ENCODE results near the gene PPP1R1B. TPM values are rescaled to one million over a fixed set of nuclear protein-coding genes. Genes with fewer than 3 reads are reported as not detected.

PPP1R1B gene
- total RNA-seq, 1 experiment from 2014 or later, result not detected

DNA sequence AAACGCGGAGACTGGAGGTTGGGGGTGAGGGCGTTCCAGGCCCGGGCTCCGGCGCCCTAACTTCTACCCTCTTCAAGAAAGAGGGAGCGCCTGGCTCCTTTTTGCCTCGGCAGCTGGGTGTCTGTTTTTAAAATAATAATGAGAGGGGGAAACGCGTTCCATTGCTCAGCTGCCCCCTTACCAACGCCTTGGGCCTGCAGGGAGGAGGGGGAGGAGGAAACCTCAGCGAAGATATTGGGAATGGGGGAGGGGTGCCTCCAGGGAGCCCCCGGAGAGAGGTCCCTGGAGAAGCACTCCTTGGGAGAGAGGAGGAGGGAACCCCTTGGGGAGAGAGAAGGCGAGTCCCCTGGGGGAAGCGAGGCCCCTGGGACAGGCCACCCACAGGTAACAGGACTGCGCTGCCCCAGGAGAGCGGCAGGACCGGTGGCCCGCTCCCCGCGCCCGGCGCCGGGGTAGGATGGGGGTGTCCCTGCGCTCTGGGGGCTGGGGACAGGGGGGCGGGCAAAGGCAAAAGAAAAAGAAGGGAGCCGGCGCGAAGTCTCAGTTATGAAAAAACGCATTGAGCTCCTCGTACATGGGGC is 21.8 kb upstream of the PPP1R1B start:
- Mint-ChIP-seq H3K4me1 (ENCODE audit: low read depth, unreplicated experiment) (no peaks in the 10 kb centered on the region), H3K27ac (ENCODE audit: unreplicated experiment) (no peak overlapping the region), H3K9me3 (ENCODE audit: unreplicated experiment) (no peaks in the 10 kb centered on the region), H3K27me3 (ENCODE audit: insufficient read depth, unreplicated experiment) (peaks cover 48% of the 10 kb centered on the region), H3K4me3 (ENCODE audit: unreplicated experiment) (peak overlapping the region; percentile 29), H3K36me3 (ENCODE audit: insufficient read depth, unreplicated experiment) (no peaks in the 10 kb centered on the region)
- intact Hi-C loops (cut with micrococcal nuclease; ENCODE audit: unreplicated experiment), result no loop called here
- BruUV-seq (replicated peaks), result no TSS peak
- no peaks in the 10 kb centered on the region for H3K36me3 ChIP-seq (ENCODE audit: control insufficient read depth, insufficient read depth, low read length)
- H3K9me3 ChIP-seq, result no peaks in the 10 kb centered on the region
- CTCF ChIA-PET, result interaction anchor here (0.5 to 4.0 kb wide), 2 partner anchors 17 to 398 kb away, joined by 3 to 14 read pairs; no protein-coding TSS in a partner anchor
- POLR2A ChIA-PET, result no interaction called here
- H3K4me3 ChIP-seq (ENCODE audit: low read depth, low read length), result no peak overlapping the region
- H3K4me1 ChIP-seq, result peaks cover 14% of the 10 kb centered on the region; the same call in 1 of the 2 replicates
- no peak for DNase-seq
- H3K27me3 ChIP-seq (replicated peaks; ENCODE audit: control insufficient read depth, insufficient read depth, low read length), result peaks cover 8% of the 10 kb centered on the region
- no peak for TF ChIP-seq CTCF (IDR thresholded peaks at IDR 0.05; ENCODE audit: insufficient read depth in 1 of 2, low read depth in 1 of 2, low read length in 1 of 2, severe bottlenecking in 1 of 2, unreplicated experiment in 1 of 2)

DNA sequence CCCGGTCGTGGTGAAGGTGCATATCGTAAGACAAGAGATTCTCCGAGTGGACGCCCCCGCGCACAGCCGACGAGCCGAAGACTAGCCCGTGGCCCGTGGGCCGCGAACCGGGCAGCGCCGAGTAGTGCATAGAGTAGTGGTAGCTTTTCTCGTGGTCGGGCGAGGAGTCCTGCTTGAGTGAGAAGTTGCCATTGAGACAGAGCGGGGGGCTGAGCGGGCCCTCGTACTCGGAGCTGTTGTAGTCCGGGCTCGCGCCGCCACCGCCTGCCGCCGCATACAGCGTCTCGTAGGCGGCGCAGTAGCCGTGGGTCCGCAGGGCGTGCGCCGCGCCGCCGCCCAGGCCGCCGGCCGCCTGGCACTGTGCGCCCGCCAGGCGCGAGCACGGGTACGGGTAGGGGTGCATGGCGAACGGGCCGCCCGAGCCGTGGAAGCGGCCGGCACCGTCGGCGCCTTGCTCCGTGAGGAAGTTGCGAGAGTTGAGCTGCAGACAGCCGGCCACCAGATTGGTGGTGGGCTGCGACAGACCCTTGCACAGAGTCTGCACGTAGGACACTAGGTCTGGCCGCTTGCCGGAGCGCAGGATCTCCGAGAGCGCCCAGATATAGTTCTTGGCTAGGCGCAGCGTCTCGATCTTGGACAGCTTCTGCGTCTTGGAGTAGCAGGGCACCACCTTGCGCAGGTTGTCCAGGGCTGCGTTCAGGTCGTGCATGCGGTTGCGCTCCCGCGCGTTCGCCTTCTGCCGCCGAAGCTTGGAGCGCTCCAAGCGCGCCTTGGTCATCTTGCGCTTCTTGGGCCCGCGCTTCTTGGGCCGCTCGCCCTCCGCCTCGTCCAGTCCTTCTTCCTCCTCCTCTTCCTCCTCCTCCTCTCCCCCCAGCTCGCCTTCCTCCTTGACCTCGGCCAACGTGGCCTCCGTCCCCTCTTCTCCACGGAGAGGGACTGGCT is 21.0 kb upstream of the PPP1R1B start:
- CTCF ChIA-PET, result interaction anchor here (4.0 kb wide), 1 partner anchor 16 kb away, joined by 14 read pairs; no protein-coding TSS in a partner anchor
- H3K27me3 ChIP-seq (replicated peaks; ENCODE audit: control insufficient read depth, insufficient read depth, low read length), result peaks cover 5% of the 10 kb centered on the region
- no peak for DNase-seq

More for the DNA sequence above, 21.0 kb upstream of the PPP1R1B start:
- Mint-ChIP-seq H3K4me1 (ENCODE audit: low read depth, unreplicated experiment) (no peaks in the 10 kb centered on the region), H3K36me3 (ENCODE audit: insufficient read depth, unreplicated experiment) (no peaks in the 10 kb centered on the region), H3K27ac (ENCODE audit: unreplicated experiment) (no peak overlapping the region), H3K27me3 (ENCODE audit: insufficient read depth, unreplicated experiment) (peaks cover 43% of the 10 kb centered on the region), H3K4me3 (ENCODE audit: unreplicated experiment) (peak overlapping the region; percentile 31), H3K9me3 (ENCODE audit: unreplicated experiment) (no peaks in the 10 kb centered on the region)
- POLR2A ChIA-PET, result no interaction called here
- Histone ChIP-seq H3K9me3 (no peaks in the 10 kb centered on the region), H3K36me3 (ENCODE audit: control insufficient read depth, insufficient read depth, low read length) (no peaks in the 10 kb centered on the region), H3K4me3 (ENCODE audit: low read depth, low read length) (no peak overlapping the region), H3K4me1 (peaks cover 14% of the 10 kb centered on the region; the same call in 1 of the 2 replicates)
- intact Hi-C loops (cut with micrococcal nuclease; ENCODE audit: unreplicated experiment), result no loop called here
- TF ChIP-seq CTCF (IDR thresholded peaks at IDR 0.05; ENCODE audit: insufficient read depth in 1 of 2, low read depth in 1 of 2, low read length in 1 of 2, severe bottlenecking in 1 of 2, unreplicated experiment in 1 of 2), result no peak
- BruUV-seq (replicated peaks), result no TSS peak
